Measurements from ENCODE around the gene DLGAP4. TPM values are rescaled to one million over a fixed set of nuclear protein-coding genes. Genes with fewer than 3 reads are reported as not detected.

Gene DLGAP4
- 10.4 and 11.6 TPM in 2 replicates for total RNA-seq

GRCh38 chr20:36305602-36306551 lies at the start of gene DLGAP4:
DLGAP4 (plus strand) TSS chr20:36306339; CDS start chr20:36431718, 125,379 bp downstream.

GRCh38 chr20:36541227-36541767 lies 235.2 kb downstream of the DLGAP4 start, which contains the start of gene MYL9:
MYL9 (plus strand) TSS chr20:36541519; CDS start chr20:36544885, 3,366 bp downstream.

GRCh38 chr20:36573103-36573797 lies 267.1 kb downstream of the DLGAP4 start, which contains the start of gene TGIF2:
TGIF2 (plus strand) TSS chr20:36573597; CDS start chr20:36578775, 5,178 bp downstream.

Other genes with a start within 250 kb of the DLGAP4 start
- gene EPB41L1, start 151.6 kb upstream of the DLGAP4 start, total RNA-seq = 14.4 and 18.3 TPM in 2 replicates
- 26.0 and 26.3 TPM in 2 replicates for gene AAR2, start 69.9 kb upstream of the DLGAP4 start, total RNA-seq
- gene MYL9, start 235.2 kb downstream of the DLGAP4 start, total RNA-seq = 0.34 and 2.0 TPM in 2 replicates